Skin epidermis (tissue), 12 donors: Measurements from ENCODE around the gene LARP4B.
"Not testable (repeated sequence)": the region's sequence is repeated elsewhere in the genome, so short reads cannot be mapped to it uniquely, and the experiment has no call there.

Experiments used
- H3K27ac ChIP-seq, 21 experiments: fragments of 200-600 bp; sonication (generic) in 11 of 21; one replicate each; pipeline ENCODE4 v1.5.0; 2020; ENCODE audit warnings: mild to moderate bottlenecking in 3 of 21, inconsistent platforms in 2 of 21, moderate library complexity in 2 of 21
- H3K4me3 ChIP-seq, 7 experiments: fragments of 200-600 bp; sonication (generic) in 2 of 7; one replicate each; pipeline ENCODE4 v1.5.0; 2020; ENCODE audit warnings: inconsistent platforms in 2 of 7, mild to moderate bottlenecking in 2 of 7, moderate library complexity in 1 of 7

LARP4B gene

GRCh38 chr10:962342-962741 is 30.8 kb upstream of the LARP4B start:
- no peak overlapping the region for H3K27ac ChIP-seq

GRCh38 chr10:958856-959255 is 27.4 kb upstream of the LARP4B start:
- Histone ChIP-seq H3K27ac (no peak overlapping the region), H3K4me3 (no peak overlapping the region)

More at GRCh38 chr10:962342-962741, 30.8 kb upstream of the LARP4B start:
- H3K4me3 ChIP-seq = no peak overlapping the region

- Histone ChIP-seq H3K4me3 (no peak overlapping the region), H3K27ac (no peak overlapping the region)
Observed at GRCh38 chr10:958106-958505, 26.6 kb upstream of the LARP4B start.

GRCh38 chr10:955820-956217 is 24.3 kb upstream of the LARP4B start:
- H3K27ac ChIP-seq = no peak overlapping the region
- H3K4me3 ChIP-seq = no peak overlapping the region

- no peak overlapping the region for H3K27ac ChIP-seq
- no peak overlapping the region for H3K4me3 ChIP-seq
Observed at GRCh38 chr10:955127-955819, 23.8 kb upstream of the LARP4B start.

GRCh38 chr10:954396-954795 is 22.9 kb upstream of the LARP4B start:
- H3K27ac ChIP-seq = no peak overlapping the region
- no peak overlapping the region for H3K4me3 ChIP-seq

GRCh38 chr10:953836-954235 is 22.3 kb upstream of the LARP4B start:
- H3K4me3 ChIP-seq = no peak overlapping the region
- no peak overlapping the region for H3K27ac ChIP-seq

GRCh38 chr10:949446-949845 is 17.9 kb upstream of the LARP4B start:
- Histone ChIP-seq H3K27ac (no peak overlapping the region), H3K4me3 (no peak overlapping the region)

- no peak overlapping the region for H3K27ac ChIP-seq
Observed at GRCh38 chr10:948347-948746, 16.8 kb upstream of the LARP4B start.

GRCh38 chr10:947881-948280 is 16.4 kb upstream of the LARP4B start:
- no peak overlapping the region for H3K27ac ChIP-seq
- H3K4me3 ChIP-seq = no peak overlapping the region

More at GRCh38 chr10:948347-948746, 16.8 kb upstream of the LARP4B start:
- H3K4me3 ChIP-seq = no peak overlapping the region

GRCh38 chr10:947051-947450 is 15.5 kb upstream of the LARP4B start:
- H3K4me3 ChIP-seq = no peak overlapping the region
- H3K27ac ChIP-seq = no peak overlapping the region

- peak overlapping the region in 2 of 21 experiments; percentile 19 to 68 for H3K27ac ChIP-seq
Observed at GRCh38 chr10:945778-946177, 14.3 kb upstream of the LARP4B start.

GRCh38 chr10:944034-944831 is 12.7 kb upstream of the LARP4B start:
- Histone ChIP-seq H3K27ac (peak overlapping the region in 20 of 21 experiments; percentile 25 to 85 (median 71)), H3K4me3 (no peak overlapping the region)

More at GRCh38 chr10:945778-946177, 14.3 kb upstream of the LARP4B start:
- H3K4me3 ChIP-seq = no peak overlapping the region

GRCh38 chr10:943334-944033 is 12.0 kb upstream of the LARP4B start:
- H3K27ac ChIP-seq = peak overlapping the region in 19 of 21 experiments; percentile 19 to 85 (median 72)
- H3K4me3 ChIP-seq = no peak overlapping the region

- H3K27ac ChIP-seq = no peak overlapping the region
- no peak overlapping the region for H3K4me3 ChIP-seq
Observed at GRCh38 chr10:938941-939678, 7.6 kb upstream of the LARP4B start.

GRCh38 chr10:934746-935406 is 3.4 kb upstream of the LARP4B start:
- Histone ChIP-seq H3K27ac (no peak overlapping the region), H3K4me3 (no peak overlapping the region)

GRCh38 chr10:934165-934564 is 2.7 kb upstream of the LARP4B start:
- H3K4me3 ChIP-seq, H3K27ac ChIP-seq: not testable (repeated sequence)

GRCh38 chr10:932589-932988 is 1.1 kb upstream of the LARP4B start:
- H3K4me3 ChIP-seq = peak overlapping the region; percentile 46 to 86 (median 69)
- peak overlapping the region; percentile 92 to 100 (median 99) for H3K27ac ChIP-seq

GRCh38 chr10:930625-931325 is 730 bp downstream of the LARP4B start:
- Histone ChIP-seq H3K4me3 (peak overlapping the region; percentile 46 to 86 (median 77)), H3K27ac (peak overlapping the region; percentile 73 to 100 (median 93))
